ENCODE data around the gene PICK1.
A peak's percentile ranks its signal among the peaks of the same experiment; 100 is the strongest.

PICK1 gene

DNA sequence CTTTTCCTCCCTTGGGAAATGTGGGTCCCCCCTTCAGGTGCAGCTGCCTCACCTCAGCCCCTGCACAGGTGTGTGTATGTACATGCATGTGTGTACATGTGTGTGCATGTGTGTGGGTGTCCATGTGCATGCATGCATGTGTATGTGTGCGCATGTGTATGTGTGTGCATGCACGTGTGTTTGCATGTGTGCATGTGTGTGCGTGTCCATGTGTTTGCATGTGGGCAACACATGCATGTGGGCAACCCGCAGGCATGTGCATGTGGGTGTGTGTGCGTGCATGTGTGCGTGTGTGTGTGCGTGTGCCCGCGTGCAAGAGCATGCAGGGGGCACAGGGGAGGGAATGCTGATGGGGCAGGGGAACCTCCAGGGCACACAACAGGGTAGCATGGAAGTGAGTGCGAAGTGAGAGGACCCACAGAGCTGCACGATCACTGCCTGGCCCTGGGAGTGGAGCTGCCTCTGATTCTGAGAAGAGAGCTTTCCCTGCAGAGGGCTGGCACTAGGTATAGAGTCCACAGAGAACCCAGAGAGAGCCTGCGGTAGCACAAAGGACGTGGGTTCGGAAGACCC is 67.9 kb downstream of the PICK1 start:
- ChIA-PET CTCF (no interaction called here), POLR2A (ENCODE audit: low non-redundant PET) (no interaction called here)
- TF ChIP-seq, protein P1, sequence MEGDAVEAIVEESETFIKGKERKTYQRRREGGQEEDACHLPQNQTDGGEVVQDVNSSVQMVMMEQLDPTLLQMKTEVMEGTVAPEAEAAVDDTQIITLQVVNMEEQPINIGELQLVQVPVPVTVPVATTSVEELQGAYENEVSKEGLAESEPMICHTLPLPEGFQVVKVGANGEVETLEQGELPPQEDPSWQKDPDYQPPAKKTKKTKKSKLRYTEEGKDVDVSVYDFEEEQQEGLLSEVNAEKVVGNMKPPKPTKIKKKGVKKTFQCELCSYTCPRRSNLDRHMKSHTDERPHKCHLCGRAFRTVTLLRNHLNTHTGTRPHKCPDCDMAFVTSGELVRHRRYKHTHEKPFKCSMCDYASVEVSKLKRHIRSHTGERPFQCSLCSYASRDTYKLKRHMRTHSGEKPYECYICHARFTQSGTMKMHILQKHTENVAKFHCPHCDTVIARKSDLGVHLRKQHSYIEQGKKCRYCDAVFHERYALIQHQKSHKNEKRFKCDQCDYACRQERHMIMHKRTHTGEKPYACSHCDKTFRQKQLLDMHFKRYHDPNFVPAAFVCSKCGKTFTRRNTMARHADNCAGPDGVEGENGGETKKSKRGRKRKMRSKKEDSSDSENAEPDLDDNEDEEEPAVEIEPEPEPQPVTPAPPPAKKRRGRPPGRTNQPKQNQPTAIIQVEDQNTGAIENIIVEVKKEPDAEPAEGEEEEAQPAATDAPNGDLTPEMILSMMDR (conservative IDR thresholded peaks at IDR 0.05; ENCODE audit: low read depth), result no peak
- DNase-seq (ENCODE audit: low spot score), result no peak
- peak overlapping the region; percentile 72 for H3K27ac ChIP-seq

All from RWPE1 (cell line).